GM23338 (cell line): ENCODE data around the gene TRAM2.

Source experiments
- CREB1 ChIP-seq: fragments of 250-450 bp; sonication (Bioruptor Pico); IDR thresholded peaks from 2 replicates; pipeline ENCODE4 v1.5.0; 2020; ENCODE audit warnings: low read depth, mild to moderate bottlenecking, moderate library complexity
- ETS1 ChIP-seq: IDR thresholded peaks from 2 replicates; pipeline ENCODE4 v1.6.1; 2016; ENCODE audit warnings: antibody characterized with exemption
- EZH2 ChIP-seq: fragments of 200-600 bp; sonication (generic); IDR thresholded peaks from one replicate; pipeline ENCODE4 v1.8.0; 2017; ENCODE audit warnings: antibody characterized with exemption, mild to moderate bottlenecking, low read depth; ENCODE audit not compliant: unreplicated experiment
- EZH2phosphoT487 ChIP-seq: fragments of 200-600 bp; sonication (generic); IDR thresholded peaks from one replicate; pipeline ENCODE4 v1.8.1; 2018; ENCODE audit warnings: antibody characterized with exemption; ENCODE audit not compliant: unreplicated experiment
- JUNB ChIP-seq: IDR thresholded peaks from one replicate; pipeline ENCODE4 v1.6.1; 2016; ENCODE audit warnings: antibody characterized with exemption; ENCODE audit not compliant: unreplicated experiment
- NANOG ChIP-seq: IDR thresholded peaks from 2 replicates; pipeline ENCODE4 v1.6.1; 2016; ENCODE audit warnings: antibody characterized with exemption, borderline replicate concordance
- POLR2AphosphoS5 ChIP-seq: IDR thresholded peaks from 2 replicates; pipeline ENCODE4 v1.6.1; 2016; ENCODE audit warnings: antibody characterized with exemption, low read depth
- REST ChIP-seq: IDR thresholded peaks from one replicate; pipeline ENCODE4 v1.6.1; 2018; ENCODE audit warnings: antibody characterized with exemption; ENCODE audit not compliant: unreplicated experiment
- STAT1 ChIP-seq: IDR thresholded peaks from one replicate; pipeline ENCODE4 v1.6.1; 2016; ENCODE audit warnings: antibody characterized with exemption; ENCODE audit not compliant: unreplicated experiment
- ZNF114 ChIP-seq: fragments of 250-450 bp; sonication (Bioruptor Pico); IDR thresholded peaks from 2 replicates; pipeline ENCODE4 v1.5.0; 2020; ENCODE audit warnings: mild to moderate bottlenecking, moderate library complexity
- ZNF331 ChIP-seq: fragments of 250-450 bp; sonication (Bioruptor Pico); IDR thresholded peaks from 2 replicates; pipeline ENCODE4 v1.5.0; 2020; ENCODE audit warnings: low read depth, mild to moderate bottlenecking, moderate library complexity
- TF ChIP-seq, protein P1 (sequence below), 2 experiments: fragments of 200-600 bp in 1 of 2; sonication (generic) in 1 of 2; conservative IDR thresholded peaks; 2 replicates each; pipeline versions ENCODE4 v1.5.1 to v1.6.1; 2016 to 2017; ENCODE audit warnings: antibody characterized with exemption in 2 of 2, low read depth in 2 of 2, mild to moderate bottlenecking in 2 of 2, moderate library complexity in 1 of 2
- TF ChIP-seq, protein P2 (sequence below): fragments of 250-450 bp; sonication (Bioruptor Pico); IDR thresholded peaks from 2 replicates; pipeline ENCODE4 v1.5.0; 2020; ENCODE audit warnings: mild to moderate bottlenecking, moderate library complexity

DNA sequence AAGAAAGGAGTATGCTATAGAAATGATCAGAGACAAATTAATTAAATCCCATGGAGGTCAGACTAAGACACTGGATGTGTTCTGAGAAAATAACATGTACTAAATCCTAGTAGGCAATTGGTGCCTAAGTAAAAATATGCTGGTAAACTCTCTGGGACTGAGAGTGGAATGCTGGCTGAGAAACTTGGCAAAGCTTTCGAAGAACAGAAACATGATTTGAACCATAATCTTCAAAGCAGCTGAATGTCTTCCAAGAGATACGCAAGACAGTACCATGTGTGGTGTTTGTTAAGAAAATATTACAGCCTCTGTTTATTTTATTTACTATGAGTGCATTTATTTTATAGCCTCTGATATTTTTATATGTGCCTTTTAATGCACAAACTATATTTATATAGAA is 101.6 kb downstream of the TRAM2 start:
- TF ChIP-seq, protein P1, sequence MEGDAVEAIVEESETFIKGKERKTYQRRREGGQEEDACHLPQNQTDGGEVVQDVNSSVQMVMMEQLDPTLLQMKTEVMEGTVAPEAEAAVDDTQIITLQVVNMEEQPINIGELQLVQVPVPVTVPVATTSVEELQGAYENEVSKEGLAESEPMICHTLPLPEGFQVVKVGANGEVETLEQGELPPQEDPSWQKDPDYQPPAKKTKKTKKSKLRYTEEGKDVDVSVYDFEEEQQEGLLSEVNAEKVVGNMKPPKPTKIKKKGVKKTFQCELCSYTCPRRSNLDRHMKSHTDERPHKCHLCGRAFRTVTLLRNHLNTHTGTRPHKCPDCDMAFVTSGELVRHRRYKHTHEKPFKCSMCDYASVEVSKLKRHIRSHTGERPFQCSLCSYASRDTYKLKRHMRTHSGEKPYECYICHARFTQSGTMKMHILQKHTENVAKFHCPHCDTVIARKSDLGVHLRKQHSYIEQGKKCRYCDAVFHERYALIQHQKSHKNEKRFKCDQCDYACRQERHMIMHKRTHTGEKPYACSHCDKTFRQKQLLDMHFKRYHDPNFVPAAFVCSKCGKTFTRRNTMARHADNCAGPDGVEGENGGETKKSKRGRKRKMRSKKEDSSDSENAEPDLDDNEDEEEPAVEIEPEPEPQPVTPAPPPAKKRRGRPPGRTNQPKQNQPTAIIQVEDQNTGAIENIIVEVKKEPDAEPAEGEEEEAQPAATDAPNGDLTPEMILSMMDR (conservative IDR thresholded peaks at IDR 0.05; ENCODE audit: low read depth in 2 of 2) = no peak
- no peak for TF ChIP-seq EZH2
- no peak for TF ChIP-seq POLR2AphosphoS5
- TF ChIP-seq NANOG = no peak
- TF ChIP-seq REST = no peak
- no peak for TF ChIP-seq EZH2phosphoT487
- TF ChIP-seq CREB1 (CRISPR knock-in tag) = no peak
- no peak for TF ChIP-seq JUNB
- no peak for TF ChIP-seq STAT1
- TF ChIP-seq ZNF331 (CRISPR knock-in tag) = no peak
- TF ChIP-seq ETS1 = no peak
- TF ChIP-seq ZNF114 (CRISPR knock-in tag) = no peak
- TF ChIP-seq, protein P2, sequence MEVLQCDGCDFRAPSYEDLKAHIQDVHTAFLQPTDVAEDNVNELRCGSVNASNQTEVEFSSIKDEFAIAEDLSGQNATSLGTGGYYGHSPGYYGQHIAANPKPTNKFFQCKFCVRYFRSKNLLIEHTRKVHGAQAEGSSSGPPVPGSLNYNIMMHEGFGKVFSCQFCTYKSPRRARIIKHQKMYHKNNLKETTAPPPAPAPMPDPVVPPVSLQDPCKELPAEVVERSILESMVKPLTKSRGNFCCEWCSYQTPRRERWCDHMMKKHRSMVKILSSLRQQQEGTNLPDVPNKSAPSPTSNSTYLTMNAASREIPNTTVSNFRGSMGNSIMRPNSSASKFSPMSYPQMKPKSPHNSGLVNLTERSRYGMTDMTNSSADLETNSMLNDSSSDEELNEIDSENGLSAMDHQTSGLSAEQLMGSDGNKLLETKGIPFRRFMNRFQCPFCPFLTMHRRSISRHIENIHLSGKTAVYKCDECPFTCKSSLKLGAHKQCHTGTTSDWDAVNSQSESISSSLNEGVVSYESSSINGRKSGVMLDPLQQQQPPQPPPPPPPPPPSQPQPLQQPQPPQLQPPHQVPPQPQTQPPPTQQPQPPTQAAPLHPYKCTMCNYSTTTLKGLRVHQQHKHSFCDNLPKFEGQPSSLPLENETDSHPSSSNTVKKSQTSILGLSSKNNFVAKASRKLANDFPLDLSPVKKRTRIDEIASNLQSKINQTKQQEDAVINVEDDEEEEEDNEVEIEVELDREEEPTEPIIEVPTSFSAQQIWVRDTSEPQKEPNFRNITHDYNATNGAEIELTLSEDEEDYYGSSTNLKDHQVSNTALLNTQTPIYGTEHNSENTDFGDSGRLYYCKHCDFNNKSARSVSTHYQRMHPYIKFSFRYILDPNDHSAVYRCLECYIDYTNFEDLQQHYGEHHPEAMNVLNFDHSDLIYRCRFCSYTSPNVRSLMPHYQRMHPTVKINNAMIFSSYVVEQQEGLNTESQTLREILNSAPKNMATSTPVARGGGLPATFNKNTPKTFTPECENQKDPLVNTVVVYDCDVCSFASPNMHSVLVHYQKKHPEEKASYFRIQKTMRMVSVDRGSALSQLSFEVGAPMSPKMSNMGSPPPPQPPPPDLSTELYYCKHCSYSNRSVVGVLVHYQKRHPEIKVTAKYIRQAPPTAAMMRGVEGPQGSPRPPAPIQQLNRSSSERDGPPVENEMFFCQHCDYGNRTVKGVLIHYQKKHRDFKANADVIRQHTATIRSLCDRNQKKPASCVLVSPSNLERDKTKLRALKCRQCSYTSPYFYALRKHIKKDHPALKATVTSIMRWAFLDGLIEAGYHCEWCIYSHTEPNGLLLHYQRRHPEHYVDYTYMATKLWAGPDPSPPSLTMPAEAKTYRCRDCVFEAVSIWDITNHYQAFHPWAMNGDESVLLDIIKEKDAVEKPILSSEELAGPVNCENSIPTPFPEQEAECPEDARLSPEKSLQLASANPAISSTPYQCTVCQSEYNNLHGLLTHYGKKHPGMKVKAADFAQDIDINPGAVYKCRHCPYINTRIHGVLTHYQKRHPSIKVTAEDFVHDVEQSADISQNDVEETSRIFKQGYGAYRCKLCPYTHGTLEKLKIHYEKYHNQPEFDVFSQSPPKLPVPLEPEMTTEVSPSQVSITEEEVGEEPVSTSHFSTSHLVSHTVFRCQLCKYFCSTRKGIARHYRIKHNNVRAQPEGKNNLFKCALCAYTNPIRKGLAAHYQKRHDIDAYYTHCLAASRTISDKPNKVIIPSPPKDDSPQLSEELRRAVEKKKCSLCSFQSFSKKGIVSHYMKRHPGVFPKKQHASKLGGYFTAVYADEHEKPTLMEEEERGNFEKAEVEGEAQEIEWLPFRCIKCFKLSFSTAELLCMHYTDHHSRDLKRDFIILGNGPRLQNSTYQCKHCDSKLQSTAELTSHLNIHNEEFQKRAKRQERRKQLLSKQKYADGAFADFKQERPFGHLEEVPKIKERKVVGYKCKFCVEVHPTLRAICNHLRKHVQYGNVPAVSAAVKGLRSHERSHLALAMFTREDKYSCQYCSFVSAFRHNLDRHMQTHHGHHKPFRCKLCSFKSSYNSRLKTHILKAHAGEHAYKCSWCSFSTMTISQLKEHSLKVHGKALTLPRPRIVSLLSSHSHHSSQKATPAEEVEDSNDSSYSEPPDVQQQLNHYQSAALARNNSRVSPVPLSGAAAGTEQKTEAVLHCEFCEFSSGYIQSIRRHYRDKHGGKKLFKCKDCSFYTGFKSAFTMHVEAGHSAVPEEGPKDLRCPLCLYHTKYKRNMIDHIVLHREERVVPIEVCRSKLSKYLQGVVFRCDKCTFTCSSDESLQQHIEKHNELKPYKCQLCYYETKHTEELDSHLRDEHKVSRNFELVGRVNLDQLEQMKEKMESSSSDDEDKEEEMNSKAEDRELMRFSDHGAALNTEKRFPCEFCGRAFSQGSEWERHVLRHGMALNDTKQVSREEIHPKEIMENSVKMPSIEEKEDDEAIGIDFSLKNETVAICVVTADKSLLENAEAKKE (CRISPR knock-in tag) = no peak
